Thyroid gland (tissue), 4 donors: ENCODE data around the gene CYYR1.

ENCODE experiments used
- POLR2A ChIP-seq, 2 donors: fragments of 450-650 bp; IDR thresholded peaks; one replicate each; pipeline ENCODE4 v1.6.1; 2017; ENCODE audit warnings: antibody characterized with exemption in 2 of 2, mild to moderate bottlenecking in 2 of 2, moderate library complexity in 1 of 2
- TF ChIP-seq, protein P1 (sequence below), 6 experiments: fragments of 200-600 bp in 3 of 6; fragments of 450-650 bp in 3 of 6; sonication (generic) in 3 of 6; IDR thresholded peaks; one replicate each; pipeline ENCODE4 v1.5.1; 2016 to 2019; ENCODE audit warnings: antibody characterized with exemption in 6 of 6, mild to moderate bottlenecking in 2 of 6, inconsistent platforms in 1 of 6, moderate library complexity in 1 of 6

- TF ChIP-seq, protein P1, sequence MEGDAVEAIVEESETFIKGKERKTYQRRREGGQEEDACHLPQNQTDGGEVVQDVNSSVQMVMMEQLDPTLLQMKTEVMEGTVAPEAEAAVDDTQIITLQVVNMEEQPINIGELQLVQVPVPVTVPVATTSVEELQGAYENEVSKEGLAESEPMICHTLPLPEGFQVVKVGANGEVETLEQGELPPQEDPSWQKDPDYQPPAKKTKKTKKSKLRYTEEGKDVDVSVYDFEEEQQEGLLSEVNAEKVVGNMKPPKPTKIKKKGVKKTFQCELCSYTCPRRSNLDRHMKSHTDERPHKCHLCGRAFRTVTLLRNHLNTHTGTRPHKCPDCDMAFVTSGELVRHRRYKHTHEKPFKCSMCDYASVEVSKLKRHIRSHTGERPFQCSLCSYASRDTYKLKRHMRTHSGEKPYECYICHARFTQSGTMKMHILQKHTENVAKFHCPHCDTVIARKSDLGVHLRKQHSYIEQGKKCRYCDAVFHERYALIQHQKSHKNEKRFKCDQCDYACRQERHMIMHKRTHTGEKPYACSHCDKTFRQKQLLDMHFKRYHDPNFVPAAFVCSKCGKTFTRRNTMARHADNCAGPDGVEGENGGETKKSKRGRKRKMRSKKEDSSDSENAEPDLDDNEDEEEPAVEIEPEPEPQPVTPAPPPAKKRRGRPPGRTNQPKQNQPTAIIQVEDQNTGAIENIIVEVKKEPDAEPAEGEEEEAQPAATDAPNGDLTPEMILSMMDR (IDR thresholded peaks at IDR 0.05) = no peak
- no peak for TF ChIP-seq POLR2A (IDR thresholded peaks at IDR 0.05)
Measured at GRCh38 chr21:26565111-26565510, 8.0 kb downstream of the CYYR1 start.
